ENCODE results near the gene LSS. TPM values are rescaled to one million over a fixed set of nuclear protein-coding genes. Genes with fewer than 3 reads are reported as not detected.

The LSS gene
- total RNA-seq, 1 donor from 2014 or later = 99.0 TPM

- peaks cover 81% of the 10 kb centered on the region for H3K36me3 Mint-ChIP-seq (ENCODE audit: low read depth)
- no peaks in the 10 kb centered on the region for H3K9me3 Mint-ChIP-seq
- no peaks in the 10 kb centered on the region for H3K27me3 Mint-ChIP-seq
- POLR2A ChIA-PET = no interaction called here
- no peak overlapping the region for H3K27ac Mint-ChIP-seq
- intact Hi-C loops (cut with micrococcal nuclease) = no loop called here
- CTCF ChIA-PET = no interaction called here
- no peak for DNase-seq
- TF ChIP-seq CTCF (IDR thresholded peaks at IDR 0.05) = no peak
- H3K4me3 Mint-ChIP-seq = no peak overlapping the region
- ATAC-seq (ENCODE audit: low read depth) = no peak
- no peaks in the 10 kb centered on the region for H3K4me1 Mint-ChIP-seq
Observed at GRCh38 chr21:46266946-46267345, 38.4 kb upstream of the LSS start.

- ChIA-PET CTCF (no interaction called here), POLR2A (no interaction called here)
- DNase-seq (no peak), ATAC-seq (ENCODE audit: low read depth) (no peak)
- TF ChIP-seq CTCF (IDR thresholded peaks at IDR 0.05) = no peak
- Mint-ChIP-seq H3K36me3 (ENCODE audit: low read depth) (peaks cover 85% of the 10 kb centered on the region), H3K27ac (no peak overlapping the region), H3K9me3 (no peaks in the 10 kb centered on the region), H3K4me3 (no peak overlapping the region), H3K27me3 (no peaks in the 10 kb centered on the region), H3K4me1 (no peaks in the 10 kb centered on the region)
- intact Hi-C loops (cut with micrococcal nuclease) = no loop called here
Observed at GRCh38 chr21:46265736-46266525, 37.4 kb upstream of the LSS start.

- no peaks in the 10 kb centered on the region for H3K4me1 Mint-ChIP-seq
- no peak overlapping the region for H3K4me3 Mint-ChIP-seq
- peaks cover 80% of the 10 kb centered on the region for H3K36me3 Mint-ChIP-seq (ENCODE audit: low read depth)
- DNase-seq (no peak), ATAC-seq (ENCODE audit: low read depth) (no peak)
- intact Hi-C loops (cut with micrococcal nuclease) = no loop called here
- H3K9me3 Mint-ChIP-seq = no peaks in the 10 kb centered on the region
- H3K27ac Mint-ChIP-seq = no peak overlapping the region
- H3K27me3 Mint-ChIP-seq = no peaks in the 10 kb centered on the region
- CTCF ChIA-PET = no interaction called here
- POLR2A ChIA-PET = no interaction called here
- no peak for TF ChIP-seq CTCF (IDR thresholded peaks at IDR 0.05)
Observed at GRCh38 chr21:46264690-46265144, 36.1 kb upstream of the LSS start.

GRCh38 chr21:46264046-46264689 is 35.6 kb upstream of the LSS start:
- ATAC-seq (ENCODE audit: low read depth) = no peak
- POLR2A ChIA-PET = no interaction called here
- CTCF ChIA-PET = no interaction called here
- no peaks in the 10 kb centered on the region for H3K4me1 Mint-ChIP-seq
- peaks cover 78% of the 10 kb centered on the region for H3K36me3 Mint-ChIP-seq (ENCODE audit: low read depth)
- no peak overlapping the region for H3K4me3 Mint-ChIP-seq
- no peaks in the 10 kb centered on the region for H3K27me3 Mint-ChIP-seq
- no peak overlapping the region for H3K27ac Mint-ChIP-seq
- no peaks in the 10 kb centered on the region for H3K9me3 Mint-ChIP-seq
- no peak for TF ChIP-seq CTCF (IDR thresholded peaks at IDR 0.05)
- intact Hi-C loops (cut with micrococcal nuclease) = no loop called here
- DNase-seq = no peak

- Mint-ChIP-seq H3K36me3 (ENCODE audit: low read depth) (peaks cover 84% of the 10 kb centered on the region), H3K27ac (no peak overlapping the region), H3K9me3 (no peaks in the 10 kb centered on the region), H3K27me3 (no peaks in the 10 kb centered on the region), H3K4me3 (no peak overlapping the region), H3K4me1 (peaks cover 30% of the 10 kb centered on the region)
- POLR2A ChIA-PET = no interaction called here
- no peak for TF ChIP-seq CTCF (IDR thresholded peaks at IDR 0.05)
- CTCF ChIA-PET = no interaction called here
- DNase-seq = no peak
- ATAC-seq (ENCODE audit: low read depth) = no peak
- intact Hi-C loops (cut with micrococcal nuclease) = loop anchor here (10.0 kb wide), 1 partner anchor 112 kb away; no protein-coding TSS in a partner anchor
Observed at GRCh38 chr21:46256501-46256994, 28.0 kb upstream of the LSS start.
